Neural crest cell (in vitro differentiated cells): ENCODE measurements around the gene PTTG1IP. TPM values are rescaled to one million over a fixed set of nuclear protein-coding genes. Genes with fewer than 3 reads are reported as not detected.

Experiments used
- DNase-seq: peaks from one replicate; pipeline ENCODE4 v3.0.0; 2021; ENCODE audit warnings: low read depth, mixed read lengths, low spot score
- H3K27ac Mint-ChIP-seq: one replicate; pipeline ENCODE4 v1.8.0; 2021; ENCODE audit warnings: mild to moderate bottlenecking, mixed read lengths; ENCODE audit not compliant: unreplicated experiment
- H3K27me3 Mint-ChIP-seq: 2 replicates; pipeline ENCODE4 v1.8.0; 2021; ENCODE audit warnings: low read depth, mild to moderate bottlenecking, mixed read lengths
- H3K36me3 Mint-ChIP-seq: 2 replicates; pipeline ENCODE4 v1.8.0; 2021; ENCODE audit warnings: low read depth, mild to moderate bottlenecking, mixed read lengths
- H3K4me1 Mint-ChIP-seq: 2 replicates; pipeline ENCODE4 v1.8.0; 2021; ENCODE audit warnings: mixed read lengths
- H3K4me3 Mint-ChIP-seq: one replicate; pipeline ENCODE4 v1.8.0; 2021; ENCODE audit warnings: mild to moderate bottlenecking, mixed read lengths
- H3K9me3 Mint-ChIP-seq: 2 replicates; pipeline ENCODE4 v1.8.0; 2021; ENCODE audit warnings: mixed read lengths
- CTCF ChIP-seq: fragments of 200-600 bp; sonication (generic); conservative IDR thresholded peaks from 2 replicates; pipeline ENCODE4 v1.5.0; 2021; ENCODE audit warnings: antibody characterized with exemption, mild to moderate bottlenecking
- total RNA-seq: library from RNA; stranded (reverse); gene quantifications from 2 replicates; pipeline ENCODE4 v1.2.1, GENCODE V29; 2021

Gene PTTG1IP
- total RNA-seq, 1 donor from 2014 or later: 164 TPM

GRCh38 chr21:44911068-44911383 lies 37.5 kb upstream of the PTTG1IP start:
- Mint-ChIP-seq H3K4me3 (no peak overlapping the region), H3K27me3 (peaks cover 4% of the 10 kb centered on the region)

GRCh38 chr21:44910229-44911067 lies 37.0 kb upstream of the PTTG1IP start:
- no peak for TF ChIP-seq CTCF
- no peak overlapping the region for H3K4me3 Mint-ChIP-seq
- peaks cover 4% of the 10 kb centered on the region for H3K27me3 Mint-ChIP-seq
- H3K9me3 Mint-ChIP-seq: no peaks in the 10 kb centered on the region
- H3K36me3 Mint-ChIP-seq: no peaks in the 10 kb centered on the region
- peaks cover 6% of the 10 kb centered on the region for H3K4me1 Mint-ChIP-seq
- H3K27ac Mint-ChIP-seq: no peak overlapping the region
- DNase-seq: no peak

More at GRCh38 chr21:44911068-44911383, 37.5 kb upstream of the PTTG1IP start:
- TF ChIP-seq CTCF: no peak
- no peak for DNase-seq
- Mint-ChIP-seq H3K9me3 (no peaks in the 10 kb centered on the region), H3K27ac (peak overlapping the region; percentile 51), H3K36me3 (no peaks in the 10 kb centered on the region), H3K4me1 (peaks cover 7% of the 10 kb centered on the region)

- H3K4me3 Mint-ChIP-seq: no peak overlapping the region
- no peak for DNase-seq
- TF ChIP-seq CTCF: no peak
- no peak overlapping the region for H3K27ac Mint-ChIP-seq
- H3K36me3 Mint-ChIP-seq: no peaks in the 10 kb centered on the region
- H3K4me1 Mint-ChIP-seq: peaks cover 4% of the 10 kb centered on the region
- H3K9me3 Mint-ChIP-seq: no peaks in the 10 kb centered on the region
- peaks cover 4% of the 10 kb centered on the region for H3K27me3 Mint-ChIP-seq
These were observed 36.2 kb upstream of the PTTG1IP start for GRCh38 chr21:44909719-44910118.

GRCh38 chr21:44908908-44909307 lies 35.4 kb upstream of the PTTG1IP start:
- Mint-ChIP-seq H3K4me1 (peaks cover 5% of the 10 kb centered on the region), H3K36me3 (no peaks in the 10 kb centered on the region), H3K27ac (no peak overlapping the region), H3K9me3 (no peaks in the 10 kb centered on the region), H3K27me3 (peaks cover 4% of the 10 kb centered on the region), H3K4me3 (no peak overlapping the region)
- TF ChIP-seq CTCF: no peak
- DNase-seq: no peak

- H3K27ac Mint-ChIP-seq: peak overlapping the region; percentile 39
- no peaks in the 10 kb centered on the region for H3K9me3 Mint-ChIP-seq
- no peak for DNase-seq
- no peaks in the 10 kb centered on the region for H3K36me3 Mint-ChIP-seq
- peaks cover 5% of the 10 kb centered on the region for H3K4me1 Mint-ChIP-seq
- H3K27me3 Mint-ChIP-seq: peaks cover 4% of the 10 kb centered on the region
- TF ChIP-seq CTCF: no peak
- H3K4me3 Mint-ChIP-seq: no peak overlapping the region
These were observed 34.7 kb upstream of the PTTG1IP start for GRCh38 chr21:44907966-44908895.
